ENCODE results near the gene NHSL1.

Gene NHSL1

GRCh38 chr6:138521790-138522189 is 22.5 kb upstream of the NHSL1 start:
- no peak for DNase-seq

DNA sequence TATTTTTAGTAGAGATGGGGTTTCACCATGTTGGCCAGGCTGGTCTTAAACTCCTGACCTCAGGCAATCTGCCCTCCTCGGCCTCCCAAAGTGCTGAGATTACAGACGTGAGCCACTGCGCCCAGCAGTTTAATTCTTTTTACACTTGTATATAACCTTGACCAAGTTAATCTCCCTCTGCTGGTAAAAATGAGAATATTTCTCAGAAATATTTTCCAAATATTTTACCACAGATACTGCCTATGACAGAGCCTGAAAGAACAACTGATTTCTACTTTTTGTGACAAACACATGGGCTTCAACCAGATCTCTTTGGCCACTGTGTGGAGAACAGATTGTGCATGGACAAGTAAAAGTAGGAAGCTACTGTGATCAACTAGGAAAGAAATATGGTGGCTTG is 21.2 kb upstream of the NHSL1 start:
- no peak for DNase-seq

DNA sequence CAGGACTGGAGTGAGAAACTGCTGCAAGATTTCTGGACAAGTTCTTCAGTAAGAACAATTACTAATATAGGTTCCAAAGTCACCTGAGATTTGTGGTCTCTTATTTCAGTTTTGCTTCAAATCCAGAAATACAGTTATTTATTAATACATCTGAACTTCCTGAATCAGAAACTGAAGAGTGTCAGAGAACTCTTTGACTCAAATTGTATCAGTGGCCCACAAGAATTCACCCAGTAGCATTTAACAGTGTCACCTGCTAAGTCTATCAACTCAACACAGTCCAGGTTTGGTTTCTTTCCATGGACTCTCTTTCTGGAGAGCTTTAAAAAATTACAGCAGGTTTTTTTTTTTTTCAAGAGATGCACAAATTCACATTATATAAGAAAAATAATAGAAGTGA is 18.8 kb upstream of the NHSL1 start:
- no peak for DNase-seq

DNA sequence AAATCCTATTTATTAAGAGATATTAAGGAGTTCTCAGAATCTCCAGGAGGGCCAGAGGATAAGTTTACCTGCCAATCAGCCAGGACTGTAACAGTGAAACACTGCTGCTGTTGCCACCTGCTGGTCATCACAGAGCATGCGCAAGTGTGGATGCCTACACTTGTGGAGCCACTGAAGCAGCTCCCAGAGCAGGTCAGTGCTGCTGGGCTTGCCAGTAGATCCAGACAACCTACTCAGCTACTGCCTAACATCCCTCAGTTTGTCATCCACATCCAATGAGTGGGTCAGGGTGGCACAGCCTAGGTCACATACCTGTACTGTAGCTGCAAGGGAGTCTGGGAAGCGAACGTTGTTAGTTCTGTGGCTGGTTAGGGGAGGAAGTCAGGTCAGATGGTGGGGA is 18.3 kb upstream of the NHSL1 start:
- DNase-seq: peak; percentile 33

GRCh38 chr6:138515657-138516248 is 16.5 kb upstream of the NHSL1 start:
- DNase-seq: no peak

DNA sequence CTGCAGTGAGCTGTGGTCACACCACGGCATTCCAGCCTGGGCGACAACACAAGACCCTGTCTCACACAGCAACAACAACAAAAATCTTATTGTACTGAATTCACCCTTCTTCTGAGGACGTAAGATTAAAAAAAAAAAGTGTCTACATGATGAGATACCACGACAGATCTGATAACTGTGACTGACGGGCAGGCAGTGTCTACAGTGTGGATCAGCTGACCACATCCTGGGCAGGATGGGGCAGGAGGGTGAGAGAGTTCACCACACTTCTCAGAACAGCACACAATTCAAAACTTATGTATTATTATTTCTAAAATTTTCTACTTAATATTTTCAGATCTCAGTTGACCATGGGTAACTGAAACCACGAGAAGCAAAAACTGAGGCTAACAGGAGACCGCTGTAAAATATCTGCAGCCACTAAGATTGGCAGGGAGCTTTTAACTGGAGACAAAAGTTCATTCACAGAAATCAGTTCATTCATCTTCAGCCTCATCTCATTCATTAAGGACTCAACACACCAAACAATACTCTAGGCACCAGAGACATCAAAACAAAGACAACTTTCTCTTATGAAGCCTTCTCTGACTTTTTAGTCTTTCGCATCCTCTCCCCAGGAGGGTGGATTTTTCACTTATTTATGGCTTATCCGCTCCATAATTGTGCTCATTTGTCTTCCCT is 15.7 kb upstream of the NHSL1 start:
- DNase-seq: no peak

DNA sequence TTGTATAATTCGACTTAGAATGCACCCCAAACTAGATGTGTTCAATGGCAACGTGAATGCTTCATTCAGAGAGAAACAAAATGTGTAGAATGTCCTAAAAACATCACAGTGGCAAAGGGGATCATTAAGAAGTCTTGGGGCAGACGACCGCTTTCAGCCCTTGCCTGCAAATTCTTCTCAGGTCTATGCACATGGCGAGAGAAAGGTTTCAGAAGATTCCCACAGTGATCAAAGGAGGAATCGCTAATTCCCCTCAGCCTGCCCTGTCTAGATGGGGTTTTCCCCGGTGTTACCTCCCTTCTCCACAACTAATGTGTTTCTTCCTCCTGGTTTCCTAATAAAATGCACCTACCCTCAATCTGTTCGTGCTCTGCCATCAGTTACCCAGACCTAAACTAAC is 13.3 kb upstream of the NHSL1 start:
- DNase-seq: no peak

- DNase-seq: no peak
Observed at GRCh38 chr6:138510093-138510492, 10.8 kb upstream of the NHSL1 start.

- peak; percentile 20 for DNase-seq
Observed at GRCh38 chr6:138509371-138509770, 10.1 kb upstream of the NHSL1 start.

DNA sequence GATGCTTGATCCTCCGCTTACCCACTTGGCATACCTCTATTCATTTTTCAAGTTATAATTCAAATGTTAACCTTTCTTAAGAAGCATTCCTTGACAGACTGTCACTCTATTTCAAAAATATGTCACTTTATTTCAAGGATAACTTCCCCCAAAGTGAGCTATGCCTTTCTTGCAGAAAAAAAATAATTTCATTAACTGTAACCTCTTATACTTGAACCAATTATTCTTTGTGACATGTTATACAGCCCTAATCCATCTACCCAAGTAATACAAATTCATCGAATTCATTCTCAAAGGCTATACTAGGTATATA is 9.3 kb upstream of the NHSL1 start:
- DNase-seq: no peak

- DNase-seq: no peak
Observed at GRCh38 chr6:138507977-138508675, 8.8 kb upstream of the NHSL1 start.

- DNase-seq: no peak
Observed at GRCh38 chr6:138504764-138505689, 5.7 kb upstream of the NHSL1 start.

DNA sequence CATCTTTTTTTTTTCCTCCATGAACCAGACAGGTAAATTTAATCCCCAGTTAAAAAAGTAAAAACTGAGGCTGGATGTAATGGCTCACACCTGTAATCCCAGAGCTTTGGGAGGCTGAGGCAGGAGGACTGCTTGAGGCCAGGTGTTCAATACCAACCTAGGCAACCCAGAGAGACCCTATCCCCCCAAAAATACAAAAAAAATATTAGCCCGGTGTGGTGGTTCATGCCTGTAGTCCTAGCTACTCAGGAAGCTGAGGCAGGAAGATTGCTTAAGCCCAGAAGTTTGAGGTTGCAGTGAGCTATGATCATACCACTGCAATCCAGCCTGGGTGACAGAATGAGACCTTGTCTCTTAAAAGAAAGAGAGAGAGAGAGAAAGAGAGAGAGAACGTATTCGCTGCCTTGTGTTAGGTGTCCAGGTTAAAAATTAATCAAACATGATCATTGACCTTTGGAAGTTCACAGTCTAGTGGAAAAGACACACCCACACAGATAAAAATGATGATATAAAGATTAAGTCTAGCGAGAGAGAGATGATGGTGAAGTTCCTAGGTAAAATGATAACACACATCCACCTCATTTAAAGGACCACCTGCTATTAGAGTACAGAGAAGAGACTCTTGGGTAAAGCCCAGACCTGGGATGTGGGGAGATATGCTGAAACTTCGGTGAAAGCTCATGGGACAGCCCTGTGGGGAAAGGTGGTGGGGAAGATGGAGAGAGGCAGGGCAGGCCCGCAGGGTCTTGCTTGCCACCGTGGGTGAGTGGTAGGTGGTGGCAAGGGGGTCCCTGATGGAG is 4.8 kb upstream of the NHSL1 start:
- DNase-seq: no peak

GRCh38 chr6:138502546-138502945 is 3.3 kb upstream of the NHSL1 start:
- no peak for DNase-seq

DNA sequence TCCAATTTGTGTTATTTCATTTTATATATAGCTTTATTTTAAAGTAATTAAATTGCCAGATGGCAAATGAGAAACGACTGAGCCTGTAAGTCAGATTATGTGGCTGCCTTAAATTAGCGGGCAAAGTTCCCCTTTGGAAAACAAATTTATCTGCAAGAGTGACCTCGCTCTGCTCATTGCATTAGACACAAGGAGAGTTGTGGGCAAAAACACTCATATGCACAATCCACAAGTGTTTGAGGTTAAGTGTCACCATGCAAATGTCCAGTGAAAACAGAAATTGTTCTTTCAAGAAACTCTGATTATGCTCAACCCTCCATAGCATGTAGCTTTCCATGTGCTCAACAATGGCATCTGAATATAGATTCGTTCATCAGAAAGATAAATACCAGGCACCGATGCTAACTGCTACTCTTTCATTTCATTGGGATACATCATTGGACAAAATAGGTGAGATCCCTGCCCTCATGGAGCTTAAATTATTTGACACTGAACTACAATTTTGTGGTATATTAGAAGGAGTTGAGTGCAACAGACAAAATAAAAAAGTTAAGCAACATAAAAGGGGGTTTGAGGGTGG is 1.7 kb upstream of the NHSL1 start:
- no peak for DNase-seq

GRCh38 chr6:138500045-138500665 is 861 bp upstream of the NHSL1 start:
- DNase-seq: no peak

GRCh38 chr6:138498629-138499302 is 528 bp downstream of the NHSL1 start:
- no peak for DNase-seq

DNA sequence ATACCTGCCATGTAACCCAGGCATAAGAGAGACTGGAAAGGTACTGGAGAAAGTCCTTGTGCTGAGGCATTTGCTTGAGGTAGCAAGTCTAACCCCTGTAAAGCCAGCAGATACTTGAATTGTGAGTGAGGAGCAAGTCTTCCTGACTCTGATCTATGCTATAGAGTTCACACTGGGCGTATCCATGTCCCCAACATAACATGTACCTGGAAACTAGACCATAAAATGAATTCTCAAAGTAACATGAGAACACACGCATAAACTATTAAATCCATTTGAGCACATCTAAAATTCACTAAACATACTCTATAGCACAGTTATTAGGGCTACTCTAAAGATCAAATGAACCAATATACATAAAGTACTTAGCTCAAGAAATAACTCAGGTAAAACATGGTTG is 2.0 kb downstream of the NHSL1 start:
- DNase-seq: no peak

DNA sequence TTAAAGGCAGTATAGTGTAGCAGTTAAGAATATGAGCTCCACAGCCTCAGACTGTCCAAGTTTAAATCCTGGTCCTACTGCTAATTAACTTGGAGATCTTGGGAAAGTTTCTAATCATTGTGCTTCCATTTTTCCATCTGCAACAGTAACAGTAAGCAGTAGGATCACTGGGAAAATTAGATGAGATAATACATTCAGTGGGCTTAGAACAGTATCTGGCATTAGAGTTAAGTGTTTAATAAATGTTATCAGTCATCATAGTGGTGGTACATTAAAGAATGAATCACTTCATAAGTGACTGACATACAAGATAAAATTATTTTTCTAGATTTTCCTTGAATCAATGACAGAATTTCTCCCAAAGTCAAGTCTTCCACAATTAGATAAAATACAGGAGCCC is 5.0 kb downstream of the NHSL1 start:
- no peak for DNase-seq

DNA sequence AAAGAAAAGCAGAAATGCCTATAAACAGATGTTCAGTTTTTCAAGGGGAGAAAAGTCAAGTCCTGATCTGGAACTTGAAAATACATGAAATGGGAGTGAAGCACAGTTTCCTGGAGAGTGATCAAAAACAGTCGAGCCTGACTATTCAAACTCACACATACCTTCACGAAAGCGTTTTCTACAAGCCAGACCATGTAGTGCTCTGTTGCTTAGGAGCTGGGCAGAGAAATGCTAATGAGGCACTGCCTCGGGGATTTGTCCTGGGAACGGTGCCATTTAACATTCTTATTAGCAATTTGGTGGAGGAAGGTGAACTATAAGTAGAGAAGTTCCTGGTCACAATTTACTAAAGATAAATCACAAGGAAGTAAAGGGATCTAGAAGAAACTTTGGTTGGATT is 5.9 kb downstream of the NHSL1 start:
- no peak for DNase-seq

- no peak for DNase-seq
Observed at GRCh38 chr6:138492871-138493270, 6.4 kb downstream of the NHSL1 start.
